ES-I3 (cell line): ENCODE measurements around the gene SCGB1D1.

ENCODE experiments used
- H3K36me3 ChIP-seq: 2 replicates; pipeline ENCODE4 v1.6.1; 2013; ENCODE audit warnings: mild to moderate bottlenecking, low read length, control low read depth, moderate library complexity; ENCODE audit not compliant: insufficient read depth
- H3K4me1 ChIP-seq: 2 replicates; pipeline ENCODE4 v1.6.1; 2013; ENCODE audit warnings: mild to moderate bottlenecking, control low read depth, low read length; ENCODE audit not compliant: insufficient read depth
- H3K9ac ChIP-seq: 2 replicates; pipeline ENCODE4 v1.6.1; 2013; ENCODE audit warnings: low read depth, mild to moderate bottlenecking, low read length, moderate library complexity
- H3K9me3 ChIP-seq: 2 replicates; pipeline ENCODE4 v1.6.1; 2013; ENCODE audit warnings: mild to moderate bottlenecking, low read length, moderate library complexity; ENCODE audit not compliant: control insufficient read depth, insufficient read depth

The SCGB1D1 gene

DNA sequence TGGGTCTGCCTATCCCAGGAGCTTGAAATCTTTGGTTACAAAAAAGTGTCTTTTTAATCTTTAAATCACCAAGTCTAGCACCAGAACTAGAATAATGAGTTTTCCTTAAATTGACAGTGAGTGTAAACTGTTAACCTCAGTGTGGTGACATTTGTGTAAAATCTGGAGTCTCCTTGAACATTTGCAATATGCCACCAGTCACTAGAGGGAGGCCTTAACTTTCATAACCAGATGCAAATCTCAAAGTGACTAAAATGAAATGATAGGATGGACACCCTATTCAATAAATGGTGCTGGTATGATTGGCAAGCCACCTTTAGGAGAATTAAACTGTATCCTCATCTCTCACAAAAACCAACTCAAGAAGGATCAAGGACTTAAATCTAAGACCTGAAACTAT, 43.7 kb downstream of the SCGB1D1 start:
- H3K36me3 ChIP-seq: no peaks in the 10 kb centered on the region
- no peaks in the 10 kb centered on the region for H3K9me3 ChIP-seq
- H3K4me1 ChIP-seq: no peaks in the 10 kb centered on the region
- H3K9ac ChIP-seq: no peak overlapping the region

DNA sequence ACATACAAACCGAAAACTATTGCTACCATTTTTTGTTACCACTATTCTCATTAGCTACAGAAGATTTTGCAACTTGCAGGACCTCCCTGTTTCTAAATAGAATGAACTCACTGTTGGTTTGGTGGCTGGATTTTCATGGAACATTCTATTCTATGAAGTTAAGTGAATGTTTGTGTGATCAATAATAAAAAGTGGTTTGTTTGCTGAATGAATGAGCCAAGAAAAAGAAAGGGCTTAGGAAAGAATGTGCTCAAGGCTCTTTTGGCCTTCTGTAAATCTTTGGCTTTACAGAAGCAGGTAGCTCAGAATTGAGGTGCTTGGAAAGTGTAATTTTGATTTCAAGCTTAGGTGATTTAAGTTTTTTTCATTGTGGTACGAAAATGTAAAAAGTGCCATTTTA, 46.2 kb downstream of the SCGB1D1 start:
- Histone ChIP-seq H3K4me1 (no peaks in the 10 kb centered on the region), H3K36me3 (no peaks in the 10 kb centered on the region), H3K9ac (no peak overlapping the region), H3K9me3 (no peaks in the 10 kb centered on the region)

DNA sequence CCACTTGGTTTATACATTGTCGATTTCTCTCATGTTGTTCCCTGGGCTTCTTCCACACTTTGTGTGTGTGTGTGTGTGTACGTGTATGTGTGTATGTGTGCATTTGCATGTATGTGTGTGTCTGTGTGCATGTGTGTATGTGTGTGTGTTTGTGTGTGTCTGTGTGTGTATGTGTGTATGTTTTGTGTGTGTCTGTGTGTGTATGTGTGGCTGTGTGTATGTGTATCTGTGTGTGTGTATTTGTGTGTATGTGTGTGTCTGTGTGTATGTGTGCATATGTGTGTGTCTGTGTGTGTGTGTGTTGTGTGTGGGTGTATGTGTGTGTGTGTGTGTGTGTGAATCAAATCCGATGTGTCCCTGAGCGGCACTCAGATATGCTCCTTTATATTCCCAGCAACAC, 47.5 kb downstream of the SCGB1D1 start:
- Histone ChIP-seq H3K4me1 (peaks cover 10% of the 10 kb centered on the region; the same call in 1 of the 2 replicates), H3K36me3 (no peaks in the 10 kb centered on the region), H3K9me3 (no peaks in the 10 kb centered on the region), H3K9ac (no peak overlapping the region)

DNA sequence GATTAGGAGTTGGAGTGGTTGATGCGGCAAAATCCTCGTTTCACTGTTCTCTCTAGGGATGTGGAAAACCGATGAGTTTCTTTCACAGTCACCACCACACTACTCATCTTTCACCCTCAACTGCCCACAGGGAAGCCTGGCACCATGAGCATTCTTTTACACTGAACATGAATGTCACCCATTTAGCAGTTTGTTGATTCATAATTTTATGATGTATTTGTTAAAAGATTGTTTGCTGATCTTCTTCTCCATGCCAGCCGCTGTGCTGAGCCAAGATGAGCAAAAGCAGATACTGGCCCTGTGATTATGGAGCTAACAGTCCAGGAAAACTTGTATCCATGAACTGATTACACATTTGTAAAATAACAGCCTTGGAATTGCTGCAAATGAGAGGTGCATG, 48.1 kb downstream of the SCGB1D1 start:
- Histone ChIP-seq H3K9me3 (no peaks in the 10 kb centered on the region), H3K36me3 (no peaks in the 10 kb centered on the region), H3K9ac (no peak overlapping the region), H3K4me1 (peaks cover 10% of the 10 kb centered on the region; the same call in 1 of the 2 replicates)

DNA sequence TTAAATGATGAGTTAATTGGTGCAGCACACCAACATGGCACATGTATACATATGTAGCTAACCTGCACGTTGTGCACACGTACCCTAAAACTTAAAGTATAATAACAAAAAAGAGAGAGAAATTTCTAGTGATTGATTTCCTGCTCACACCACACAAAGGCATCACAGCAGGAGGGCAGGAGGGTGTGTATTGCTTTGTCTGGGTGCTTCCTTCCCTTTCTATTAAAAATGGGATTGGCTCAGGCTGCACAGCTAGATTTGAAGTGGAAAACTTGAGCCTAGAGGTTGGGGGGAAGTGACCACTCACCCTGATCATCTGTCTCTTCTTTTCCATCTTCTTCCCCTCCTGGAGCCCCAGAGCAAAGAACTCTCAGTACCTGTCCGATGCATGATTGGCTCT, 51.1 kb downstream of the SCGB1D1 start:
- H3K36me3 ChIP-seq: no peaks in the 10 kb centered on the region
- no peak overlapping the region for H3K9ac ChIP-seq
- peaks cover 10% of the 10 kb centered on the region; the same call in 1 of the 2 replicates for H3K4me1 ChIP-seq
- H3K9me3 ChIP-seq: no peaks in the 10 kb centered on the region

DNA sequence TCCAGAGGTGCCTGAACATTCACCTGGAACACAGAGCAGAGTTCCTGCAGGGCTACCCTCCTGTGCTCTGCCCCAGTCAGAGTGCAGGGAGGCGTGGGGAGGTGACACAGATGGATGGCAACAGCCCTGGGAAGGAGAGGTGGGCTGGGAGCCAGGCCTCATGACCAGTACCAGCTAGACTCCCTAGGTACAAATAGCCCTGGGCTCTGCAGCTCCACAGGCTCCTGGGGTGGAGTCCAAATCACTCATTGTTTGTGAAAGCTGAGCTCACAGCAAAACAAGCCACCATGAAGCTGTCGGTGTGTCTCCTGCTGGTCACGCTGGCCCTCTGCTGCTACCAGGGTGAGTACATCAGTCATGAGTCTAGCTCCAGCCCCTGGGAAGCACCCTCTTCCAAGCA, 52.0 kb downstream of the SCGB1D1 start, which contains the start of gene SCGB1D2:
SCGB1D2 (plus strand) TSS at position 219 of the 400 bp plus-strand sequence; CDS start at position 288, 69 bp downstream.
- Histone ChIP-seq H3K36me3 (no peaks in the 10 kb centered on the region), H3K4me1 (peaks cover 10% of the 10 kb centered on the region; the same call in 1 of the 2 replicates), H3K9me3 (no peaks in the 10 kb centered on the region), H3K9ac (no peak within 1 kb of the TSS)
